Neural progenitor cell (in vitro differentiated cells): ENCODE data around the gene SLC6A13. TPM values are rescaled to one million over a fixed set of nuclear protein-coding genes. Genes with fewer than 3 reads are reported as not detected.

Source experiments
- DNase-seq: peaks from one replicate; pipeline ENCODE4 v3.0.0-alpha.2; 2016; ENCODE audit warnings: low spot score
- H2AFZ ChIP-seq: fragments of 200-600 bp; sonication (generic); replicated peaks from 2 replicates; pipeline ENCODE4 v1.6.1; 2016; ENCODE audit warnings: antibody characterized with exemption
- H3F3A ChIP-seq: fragments of 200-600 bp; sonication (generic); 2 replicates; pipeline ENCODE4 v1.6.1; 2016; ENCODE audit warnings: antibody characterized with exemption, low read depth
- H3K27ac ChIP-seq: fragments of 200-600 bp; sonication (generic); 2 replicates; pipeline ENCODE4 v1.5.1; 2016; ENCODE audit warnings: mild to moderate bottlenecking
- H3K27me3 ChIP-seq: fragments of 200-600 bp; sonication (generic); 2 replicates; pipeline ENCODE4 v1.6.1; 2016; ENCODE audit warnings: mild to moderate bottlenecking, moderate library complexity
- H3K36me3 ChIP-seq: fragments of 200-600 bp; sonication (generic); 2 replicates; pipeline ENCODE4 v1.5.1; 2016
- H3K4me1 ChIP-seq: fragments of 200-600 bp; sonication (generic); 2 replicates; pipeline ENCODE4 v1.6.1; 2016; ENCODE audit warnings: mixed run types
- H3K4me2 ChIP-seq: fragments of 200-600 bp; sonication (generic); 2 replicates; pipeline ENCODE4 v1.6.1; 2016
- H3K4me3 ChIP-seq: fragments of 200-600 bp; sonication (generic); 2 replicates; pipeline ENCODE4 v1.5.1; 2016
- H3K79me2 ChIP-seq: fragments of 200-600 bp; sonication (generic); 2 replicates; pipeline ENCODE4 v1.6.1; 2016; ENCODE audit warnings: low read depth
- H3K9ac ChIP-seq: fragments of 200-600 bp; sonication (generic); 2 replicates; pipeline ENCODE4 v1.6.1; 2016
- H3K9me3 ChIP-seq: fragments of 200-600 bp; sonication (generic); 2 replicates; pipeline ENCODE4 v1.5.1; 2016; ENCODE audit warnings: low read depth
- H4K20me1 ChIP-seq: fragments of 200-600 bp; sonication (generic); 2 replicates; pipeline ENCODE4 v1.6.1; 2016; ENCODE audit warnings: low read depth
- H3K27ac Mint-ChIP-seq: 3 replicates; pipeline ENCODE4 v1.8.0; 2021; ENCODE audit warnings: mixed read lengths
- H3K27me3 Mint-ChIP-seq: 2 replicates; pipeline ENCODE4 v1.8.0; 2022; ENCODE audit warnings: low read depth, mild to moderate bottlenecking, inconsistent platforms, moderate library complexity, mixed read lengths; ENCODE audit not compliant: insufficient read depth
- H3K36me3 Mint-ChIP-seq: 3 replicates; pipeline ENCODE4 v1.8.0; 2021; ENCODE audit warnings: mixed read lengths
- H3K4me1 Mint-ChIP-seq: 3 replicates; pipeline ENCODE4 v1.8.0; 2021; ENCODE audit warnings: mixed read lengths
- H3K4me3 Mint-ChIP-seq: 3 replicates; pipeline ENCODE4 v1.8.0; 2021; ENCODE audit warnings: mild to moderate bottlenecking, moderate library complexity, mixed read lengths
- H3K9me3 Mint-ChIP-seq: 3 replicates; pipeline ENCODE4 v1.8.0; 2020; ENCODE audit warnings: mixed read lengths
- CTCF ChIP-seq: fragments of 200-600 bp; sonication (generic); IDR thresholded peaks from 2 replicates; pipeline ENCODE4 v1.5.1; 2017; ENCODE audit warnings: antibody characterized with exemption, mild to moderate bottlenecking
- EZH2 ChIP-seq: fragments of 200-600 bp; sonication (generic); IDR thresholded peaks from 2 replicates; pipeline ENCODE4 v1.6.1; 2017; ENCODE audit warnings: antibody characterized with exemption, mild to moderate bottlenecking, moderate library complexity
- EZH2phosphoT487 ChIP-seq: fragments of 200-600 bp; sonication (generic); IDR thresholded peaks from 2 replicates; pipeline ENCODE4 v1.6.1; 2017; ENCODE audit warnings: antibody characterized with exemption
- total RNA-seq: library from RNA; depleted of rRNA; stranded (reverse); fragments of >200 nt; gene quantifications from 2 replicates; pipeline ENCODE4 v1.2.3, GENCODE V29; 2015; ENCODE audit warnings: low replicate concordance

Gene SLC6A13
- total RNA-seq, 1 donor from 2014 or later, result not detected

GRCh38 chr12:271161-271560, 8.5 kb upstream of the SLC6A13 start:
- H3K27ac ChIP-seq, result no peak overlapping the region
- no peak for DNase-seq
- no peak overlapping the region for H3K4me3 Mint-ChIP-seq
- peaks cover 11% of the 10 kb centered on the region for H3K4me1 ChIP-seq
- no peaks in the 10 kb centered on the region for H3K79me2 ChIP-seq
- H3K9ac ChIP-seq, result no peak overlapping the region
- H3K4me2 ChIP-seq, result no peak overlapping the region
- no peaks in the 10 kb centered on the region for H3K9me3 ChIP-seq
- no peaks in the 10 kb centered on the region for H3K27me3 ChIP-seq
- no peak overlapping the region for H3K27ac Mint-ChIP-seq
- H3F3A ChIP-seq, result no peaks in the 10 kb centered on the region
- no peaks in the 10 kb centered on the region for H3K36me3 ChIP-seq
- no peak overlapping the region for H3K4me3 ChIP-seq
- H2AFZ ChIP-seq, result no peak overlapping the region
- TF ChIP-seq CTCF, result no peak
- H3K4me1 Mint-ChIP-seq, result peaks cover 9% of the 10 kb centered on the region
- no peaks in the 10 kb centered on the region for H3K9me3 Mint-ChIP-seq
- H3K36me3 Mint-ChIP-seq, result no peaks in the 10 kb centered on the region
- no peaks in the 10 kb centered on the region for H3K27me3 Mint-ChIP-seq
- H4K20me1 ChIP-seq, result no peaks in the 10 kb centered on the region

- Histone ChIP-seq H2AFZ (no peak overlapping the region), H3F3A (no peaks in the 10 kb centered on the region), H3K4me1 (peaks cover 11% of the 10 kb centered on the region), H3K27ac (no peak overlapping the region), H3K4me2 (no peak overlapping the region), H3K79me2 (no peaks in the 10 kb centered on the region), H4K20me1 (no peaks in the 10 kb centered on the region), H3K27me3 (no peaks in the 10 kb centered on the region), H3K9me3 (no peaks in the 10 kb centered on the region), H3K36me3 (no peaks in the 10 kb centered on the region), H3K9ac (no peak overlapping the region), H3K4me3 (no peak overlapping the region)
- Mint-ChIP-seq H3K9me3 (no peaks in the 10 kb centered on the region), H3K27ac (no peak overlapping the region), H3K4me1 (peaks cover 9% of the 10 kb centered on the region), H3K36me3 (no peaks in the 10 kb centered on the region), H3K27me3 (no peaks in the 10 kb centered on the region), H3K4me3 (no peak overlapping the region)
- no peak for DNase-seq
- TF ChIP-seq EZH2phosphoT487, result no peak
- no peak for TF ChIP-seq CTCF
These were observed 6.6 kb upstream of the SLC6A13 start for GRCh38 chr12:269191-269590.

GRCh38 chr12:268483-268840, 5.8 kb upstream of the SLC6A13 start:
- Histone ChIP-seq H3K79me2 (no peaks in the 10 kb centered on the region), H3K4me2 (no peak overlapping the region), H4K20me1 (no peaks in the 10 kb centered on the region), H3K9ac (no peak overlapping the region), H3F3A (no peaks in the 10 kb centered on the region), H3K4me1 (peaks cover 11% of the 10 kb centered on the region), H3K36me3 (no peaks in the 10 kb centered on the region), H2AFZ (no peak overlapping the region), H3K27ac (no peak overlapping the region), H3K9me3 (no peaks in the 10 kb centered on the region), H3K4me3 (no peak overlapping the region), H3K27me3 (no peaks in the 10 kb centered on the region)
- Mint-ChIP-seq H3K27me3 (no peaks in the 10 kb centered on the region), H3K4me3 (no peak overlapping the region), H3K4me1 (peaks cover 9% of the 10 kb centered on the region), H3K9me3 (no peaks in the 10 kb centered on the region), H3K27ac (no peak overlapping the region), H3K36me3 (no peaks in the 10 kb centered on the region)
- no peak for DNase-seq
- TF ChIP-seq CTCF (no peak), EZH2 (no peak), EZH2phosphoT487 (no peak)
